ENCODE results near the gene TNFRSF1B. TPM values are rescaled to one million over a fixed set of nuclear protein-coding genes. Genes with fewer than 3 reads are reported as not detected.

Gene TNFRSF1B
- total and polyA plus RNA-seq, 2 of the 8 experiments (the other 6 are each of a cell fraction or from before 2014, with no cell fraction given) = 1.7 to 2.9 TPM

DNA sequence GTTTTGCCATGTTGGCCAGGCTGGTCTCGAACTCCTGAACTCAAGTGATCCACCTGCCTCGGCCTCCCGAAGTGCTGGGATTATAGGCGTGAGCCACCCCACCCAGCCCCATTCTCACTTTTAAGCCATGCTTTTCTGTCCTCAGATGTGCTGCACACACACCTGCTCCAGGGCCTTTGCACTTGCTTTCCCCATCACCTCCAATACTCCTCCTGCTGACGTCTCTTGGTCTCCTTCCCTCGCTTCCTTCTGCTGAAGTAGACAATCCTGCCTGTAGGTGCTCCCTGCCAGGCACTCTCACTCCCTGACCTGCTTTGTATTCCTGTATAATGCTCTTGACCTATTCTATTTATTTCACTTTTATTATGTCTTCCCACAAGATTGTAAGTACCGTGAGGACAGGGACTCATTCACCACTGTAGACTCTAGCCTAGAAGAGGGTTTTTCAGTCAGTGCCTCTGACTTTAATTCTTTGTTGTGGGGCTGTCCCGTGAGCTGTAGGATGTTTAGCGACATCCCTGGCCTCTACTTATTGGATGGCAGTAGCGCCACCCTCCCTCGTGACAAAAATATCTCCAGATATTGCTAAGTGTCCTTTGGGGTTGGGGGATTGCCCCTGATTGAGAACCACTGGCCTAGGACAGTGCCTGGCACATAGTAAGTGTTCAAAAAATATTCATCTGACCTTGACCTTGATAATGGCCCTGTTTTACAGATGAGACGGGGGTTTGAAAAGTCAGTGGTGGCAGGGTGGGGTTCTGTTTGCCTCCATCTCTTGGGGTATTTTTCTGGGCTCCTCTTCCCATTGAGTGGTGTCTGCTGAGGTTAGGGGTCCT is 4.6 kb downstream of the TNFRSF1B start:
- FAIRE-seq (no peak), DNase-seq (ENCODE audit: low read depth in 1 of 2, low spot score in 2 of 2) (no peak)
- Histone ChIP-seq H3K36me3 (ENCODE audit: control insufficient read depth in 2 of 4, insufficient read depth in 4 of 4, low read length in 3 of 4) (no peaks in the 10 kb centered on the region), H4K5ac (ENCODE audit: insufficient read length, low read depth, low read length) (no peak overlapping the region), H3K27ac (ENCODE audit: low read depth, low read length) (no peak overlapping the region), H2BK20ac (ENCODE audit: low read length) (no peak overlapping the region), H3K4me1 (replicated peaks in 1 of 4; ENCODE audit: control insufficient read depth in 3 of 4, insufficient read depth in 4 of 4, low read length in 3 of 4) (peaks cover 0 to 18% (median 5%) of the 10 kb centered on the region in 4 experiments; a peak in 5 of 7 replicates), H2BK120ac (replicated peaks; ENCODE audit: low read depth, low read length) (no peak overlapping the region), H3K27me3 (replicated peaks in 1 of 4; ENCODE audit: control insufficient read depth in 3 of 4, extremely low read depth in 1 of 4, insufficient read depth in 3 of 4, low read length in 3 of 4) (peaks cover 3 to 27% (median 20%) of the 10 kb centered on the region in 4 experiments), H3K56ac (replicated peaks; ENCODE audit: insufficient read length, low read depth, low read length) (no peak overlapping the region), H3K9me3 (ENCODE audit: insufficient read depth in 2 of 2, low read depth in 1 of 2, low read length in 1 of 2) (no peaks in the 10 kb centered on the region), H3K4ac (replicated peaks; ENCODE audit: insufficient read length, low read depth, low read length) (no peak overlapping the region), H3K79me2 (ENCODE audit: control insufficient read depth in 1 of 2, insufficient read depth in 2 of 2, low read length in 2 of 2) (no peaks in the 10 kb centered on the region), H2BK15ac (ENCODE audit: low read length) (no peak overlapping the region), H2AK5ac (ENCODE audit: low read depth, low read length) (no peak overlapping the region), H2BK5ac (ENCODE audit: low read depth, low read length) (no peak overlapping the region), H2AFZ (ENCODE audit: low read length) (no peak overlapping the region), H3K4me3 (ENCODE audit: extremely low read depth in 1 of 4, insufficient read depth in 2 of 4, low read depth in 3 of 4, low read length in 4 of 4) (no peak overlapping the region), H3K23ac (ENCODE audit: insufficient read length) (no peak overlapping the region), H4K91ac (replicated peaks; ENCODE audit: insufficient read length, low read length) (no peak overlapping the region), H4K20me1 (replicated peaks in 1 of 2; ENCODE audit: control insufficient read depth in 1 of 2, insufficient read depth in 2 of 2, low read length in 2 of 2) (no peaks in the 10 kb centered on the region), H3K9ac (replicated peaks in 1 of 4; ENCODE audit: extremely low read depth in 1 of 4, low read depth in 3 of 4, low read length in 3 of 4) (no peak overlapping the region), H3K18ac (ENCODE audit: extremely low read depth, low read length) (no peak overlapping the region), H2BK12ac (ENCODE audit: low read depth, low read length) (no peak overlapping the region), H3K23me2 (ENCODE audit: low read depth, low read length) (no peaks in the 10 kb centered on the region; the same call in 1 of the 2 replicates), H3K4me2 (ENCODE audit: insufficient read depth in 1 of 2, low read depth in 2 of 2, low read length in 2 of 2) (no peak overlapping the region), H3K79me1 (ENCODE audit: low read depth, low read length) (no peaks in the 10 kb centered on the region), H4K8ac (ENCODE audit: extremely low read depth, insufficient read depth, low read length) (no peak overlapping the region), H3K14ac (ENCODE audit: insufficient read length) (no peak overlapping the region)
- TF ChIP-seq SIN3A (conservative IDR thresholded peaks at IDR 0.05 in 1 of 2, IDR thresholded peaks at IDR 0.05 in 1 of 2; ENCODE audit: low read depth in 1 of 2, low read length in 2 of 2) (no peak), TAF1 (IDR thresholded peaks at IDR 0.05; ENCODE audit: low read depth, low read length) (no peak), NRF1 (IDR thresholded peaks at IDR 0.05; ENCODE audit: low read depth, low read length) (no peak), KDM5A (IDR thresholded peaks at IDR 0.05; ENCODE audit: low read length) (no peak), CTBP2 (IDR thresholded peaks at IDR 0.05; ENCODE audit: borderline replicate concordance, insufficient read depth, insufficient read length, low read length) (no peak), SIRT6 (IDR thresholded peaks at IDR 0.05; ENCODE audit: low read length) (no peak), ASH2L (IDR thresholded peaks at IDR 0.05; ENCODE audit: low read length) (no peak)
- TF ChIP-seq, protein P1, sequence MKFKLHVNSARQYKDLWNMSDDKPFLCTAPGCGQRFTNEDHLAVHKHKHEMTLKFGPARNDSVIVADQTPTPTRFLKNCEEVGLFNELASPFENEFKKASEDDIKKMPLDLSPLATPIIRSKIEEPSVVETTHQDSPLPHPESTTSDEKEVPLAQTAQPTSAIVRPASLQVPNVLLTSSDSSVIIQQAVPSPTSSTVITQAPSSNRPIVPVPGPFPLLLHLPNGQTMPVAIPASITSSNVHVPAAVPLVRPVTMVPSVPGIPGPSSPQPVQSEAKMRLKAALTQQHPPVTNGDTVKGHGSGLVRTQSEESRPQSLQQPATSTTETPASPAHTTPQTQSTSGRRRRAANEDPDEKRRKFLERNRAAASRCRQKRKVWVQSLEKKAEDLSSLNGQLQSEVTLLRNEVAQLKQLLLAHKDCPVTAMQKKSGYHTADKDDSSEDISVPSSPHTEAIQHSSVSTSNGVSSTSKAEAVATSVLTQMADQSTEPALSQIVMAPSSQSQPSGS (IDR thresholded peaks at IDR 0.05; ENCODE audit: low read length) = no peak
- 92% methylated on average over 12 of the region's 12 CpGs; no CpG with 5 or more reads in 1 of the 2 experiments for WGBS, 2 experiments (ENCODE audit: extremely low coverage in 1 of 2, insufficient coverage in 1 of 2, insufficient read length in 1 of 2, insufficient replicate concordance in 2 of 2, low coverage in 1 of 2, low lambda C conversion rate in 2 of 2, missing lambda C conversion rate in 1 of 2)
- POLR2A ChIA-PET (ENCODE audit: partially characterized antibody) = no interaction called here
- CTCF ChIA-PET (ENCODE audit: partially characterized antibody) = interaction anchor here (0.6 to 4.4 kb wide), 5 partner anchors 11 to 46 kb away, joined by 3 to 19 read pairs (median 4); no protein-coding TSS in a partner anchor

Measured in H1 (cell line).